Ishikawa (cell line): ENCODE results near the gene CYS1.

Experiments
- EP300 ChIP-seq: IDR thresholded peaks from 2 replicates; pipeline ENCODE4 v1.6.1; 2012; ENCODE audit warnings: borderline replicate concordance
- RAD21 ChIP-seq: IDR thresholded peaks from 2 replicates; pipeline ENCODE4 v1.6.1; 2012; ENCODE audit warnings: low read depth
- TAF1 ChIP-seq: IDR thresholded peaks from 2 replicates; pipeline ENCODE4 v1.6.1; 2012; ENCODE audit warnings: low read depth, mild to moderate bottlenecking
- ZBTB7A ChIP-seq: IDR thresholded peaks from 2 replicates; pipeline ENCODE4 v1.6.1; 2012; ENCODE audit warnings: low read depth

DNA sequence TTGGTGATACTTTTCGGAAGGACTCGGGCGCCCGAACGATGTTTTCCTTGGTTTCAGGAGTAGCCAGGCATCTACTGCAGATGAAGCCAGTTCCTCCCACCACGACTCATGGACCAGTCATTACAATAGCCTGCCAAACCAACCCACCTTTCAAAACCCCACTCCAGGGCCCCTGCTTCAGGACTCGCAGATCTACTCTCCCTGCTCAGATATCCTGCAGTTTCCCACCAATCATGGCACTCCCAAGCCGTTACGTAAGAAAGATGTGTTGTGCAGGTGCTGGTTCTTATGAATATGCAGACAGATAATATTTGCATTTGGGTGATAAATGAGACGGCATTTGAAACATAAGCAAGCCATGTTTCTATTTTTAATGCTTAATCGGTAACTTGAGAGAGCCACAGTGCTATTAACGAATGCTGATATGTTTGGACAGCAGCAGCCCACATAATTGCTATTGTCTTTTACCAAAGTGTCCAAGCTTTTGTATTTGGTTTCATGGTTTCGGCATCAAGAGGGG, 3.5 kb upstream of the CYS1 start:
- no peak for TF ChIP-seq EP300
- no peak for TF ChIP-seq ZBTB7A
- TF ChIP-seq TAF1, result no peak
- TF ChIP-seq RAD21, result no peak
